Lower leg skin (tissue), 3 donors: Measurements from ENCODE around the gene CYGB.

Source experiments
- POLR2A ChIP-seq, 2 donors: fragments of 450-650 bp; IDR thresholded peaks; one replicate each; pipeline ENCODE4 v1.6.1; 2016 to 2017; ENCODE audit warnings: antibody characterized with exemption in 2 of 2, mild to moderate bottlenecking in 1 of 2, moderate library complexity in 1 of 2
- TF ChIP-seq, protein P1 (sequence below), 3 donors: fragments of 450-650 bp; IDR thresholded peaks; one replicate each; pipeline ENCODE4 v1.5.1; 2016; ENCODE audit warnings: antibody characterized with exemption in 3 of 3, mild to moderate bottlenecking in 3 of 3, moderate library complexity in 2 of 3

DNA sequence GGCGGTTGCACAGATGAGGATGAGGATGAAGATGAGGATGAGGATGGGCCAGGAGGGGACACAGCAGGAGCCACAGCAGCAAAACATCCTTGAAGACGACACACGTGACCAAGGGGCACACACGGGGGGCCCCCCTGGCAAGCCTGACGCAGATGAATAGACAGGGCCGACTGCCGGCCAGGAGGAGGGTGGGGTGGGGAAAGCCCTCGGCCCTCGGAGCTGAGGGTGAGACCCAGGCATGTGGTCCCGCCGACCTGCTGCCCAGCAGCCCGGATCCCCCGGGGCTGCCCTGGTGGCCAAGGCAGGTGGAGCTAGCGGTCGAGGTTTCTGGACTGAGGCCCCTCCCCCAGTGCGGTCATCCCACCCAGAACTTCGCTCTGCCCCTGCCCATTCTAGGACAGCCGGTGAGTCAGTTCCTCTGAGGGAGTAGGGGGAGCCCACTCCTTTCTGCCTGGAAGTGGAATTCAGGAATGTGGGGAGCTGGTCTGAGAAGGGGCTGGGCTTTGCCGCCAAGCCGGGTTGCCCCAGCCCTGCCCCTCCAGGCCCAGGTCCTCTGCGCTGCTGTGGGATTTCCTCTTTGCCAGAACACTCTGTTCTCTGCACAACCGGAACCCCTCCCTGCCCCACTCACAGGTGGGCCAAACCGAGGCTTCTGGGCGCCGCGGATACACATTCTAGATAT, 9.9 kb downstream of the CYGB start:
- TF ChIP-seq, protein P1, sequence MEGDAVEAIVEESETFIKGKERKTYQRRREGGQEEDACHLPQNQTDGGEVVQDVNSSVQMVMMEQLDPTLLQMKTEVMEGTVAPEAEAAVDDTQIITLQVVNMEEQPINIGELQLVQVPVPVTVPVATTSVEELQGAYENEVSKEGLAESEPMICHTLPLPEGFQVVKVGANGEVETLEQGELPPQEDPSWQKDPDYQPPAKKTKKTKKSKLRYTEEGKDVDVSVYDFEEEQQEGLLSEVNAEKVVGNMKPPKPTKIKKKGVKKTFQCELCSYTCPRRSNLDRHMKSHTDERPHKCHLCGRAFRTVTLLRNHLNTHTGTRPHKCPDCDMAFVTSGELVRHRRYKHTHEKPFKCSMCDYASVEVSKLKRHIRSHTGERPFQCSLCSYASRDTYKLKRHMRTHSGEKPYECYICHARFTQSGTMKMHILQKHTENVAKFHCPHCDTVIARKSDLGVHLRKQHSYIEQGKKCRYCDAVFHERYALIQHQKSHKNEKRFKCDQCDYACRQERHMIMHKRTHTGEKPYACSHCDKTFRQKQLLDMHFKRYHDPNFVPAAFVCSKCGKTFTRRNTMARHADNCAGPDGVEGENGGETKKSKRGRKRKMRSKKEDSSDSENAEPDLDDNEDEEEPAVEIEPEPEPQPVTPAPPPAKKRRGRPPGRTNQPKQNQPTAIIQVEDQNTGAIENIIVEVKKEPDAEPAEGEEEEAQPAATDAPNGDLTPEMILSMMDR (IDR thresholded peaks at IDR 0.05): no peak
- no peak for TF ChIP-seq POLR2A (IDR thresholded peaks at IDR 0.05)
